SH-SY5Y (cell line): Measurements from ENCODE around the gene TENT4B.

Source experiments
- GATA2 ChIP-seq: IDR thresholded peaks from 2 replicates; pipeline ENCODE4 v1.6.1; 2011; ENCODE audit warnings: mild to moderate bottlenecking, low read depth, low read length
- GATA3 ChIP-seq: IDR thresholded peaks from 2 replicates; pipeline ENCODE4 v1.6.1; 2011; ENCODE audit warnings: low read depth, mild to moderate bottlenecking, low read length, moderate library complexity

DNA sequence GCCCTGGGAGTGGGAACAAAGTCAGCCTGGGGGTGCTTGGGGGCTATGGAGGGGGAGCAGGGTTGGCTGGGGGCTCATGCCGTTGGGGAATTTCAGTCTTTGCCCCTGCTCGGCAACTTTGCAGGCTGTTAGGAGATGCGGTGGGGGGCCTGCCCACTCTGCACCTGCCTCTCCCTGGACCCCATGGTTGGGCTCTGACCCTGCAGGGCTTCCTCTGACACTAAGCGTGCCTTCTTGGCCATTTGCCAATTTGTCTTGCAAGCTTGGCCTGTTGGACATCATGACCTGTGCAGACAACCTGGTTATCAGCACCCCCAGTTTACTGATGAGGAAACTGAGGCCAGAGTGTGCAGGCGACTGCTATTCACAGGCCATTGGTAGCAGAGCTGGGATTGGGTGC is 127.8 kb downstream of the TENT4B start:
- TF ChIP-seq GATA2 (no peak), GATA3 (no peak)
